ENCODE data around the gene DLX4.
A peak's percentile ranks its signal among the peaks of the same experiment; 100 is the strongest.

Gene DLX4

DNA sequence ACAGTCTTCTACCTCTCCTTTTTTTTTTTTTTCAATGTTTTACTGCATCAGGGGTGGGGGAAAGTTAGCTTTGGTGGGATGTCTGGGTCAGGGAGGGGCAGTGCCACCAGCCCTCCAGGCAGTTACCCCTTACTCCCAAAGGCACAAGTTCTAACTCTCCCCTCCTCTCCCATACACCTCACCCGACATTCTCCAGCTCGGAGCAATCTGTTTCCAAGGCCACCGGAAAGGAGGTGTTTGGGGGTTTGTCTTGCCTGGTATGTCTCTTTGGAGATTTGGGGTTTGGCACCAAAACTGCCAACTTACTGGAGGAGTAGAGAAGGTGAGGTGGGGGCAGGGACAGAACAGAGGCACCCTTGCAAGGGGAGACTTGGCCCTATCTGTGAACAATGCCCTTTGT lies 21.3 kb downstream of the DLX4 start:
- DNase-seq: no peak

- no peak for DNase-seq
Measured at GRCh38 chr17:49990921-49991320, 21.9 kb downstream of the DLX4 start.

- DNase-seq: no peak
Measured at GRCh38 chr17:49991409-49991808, 22.4 kb downstream of the DLX4 start.

DNA sequence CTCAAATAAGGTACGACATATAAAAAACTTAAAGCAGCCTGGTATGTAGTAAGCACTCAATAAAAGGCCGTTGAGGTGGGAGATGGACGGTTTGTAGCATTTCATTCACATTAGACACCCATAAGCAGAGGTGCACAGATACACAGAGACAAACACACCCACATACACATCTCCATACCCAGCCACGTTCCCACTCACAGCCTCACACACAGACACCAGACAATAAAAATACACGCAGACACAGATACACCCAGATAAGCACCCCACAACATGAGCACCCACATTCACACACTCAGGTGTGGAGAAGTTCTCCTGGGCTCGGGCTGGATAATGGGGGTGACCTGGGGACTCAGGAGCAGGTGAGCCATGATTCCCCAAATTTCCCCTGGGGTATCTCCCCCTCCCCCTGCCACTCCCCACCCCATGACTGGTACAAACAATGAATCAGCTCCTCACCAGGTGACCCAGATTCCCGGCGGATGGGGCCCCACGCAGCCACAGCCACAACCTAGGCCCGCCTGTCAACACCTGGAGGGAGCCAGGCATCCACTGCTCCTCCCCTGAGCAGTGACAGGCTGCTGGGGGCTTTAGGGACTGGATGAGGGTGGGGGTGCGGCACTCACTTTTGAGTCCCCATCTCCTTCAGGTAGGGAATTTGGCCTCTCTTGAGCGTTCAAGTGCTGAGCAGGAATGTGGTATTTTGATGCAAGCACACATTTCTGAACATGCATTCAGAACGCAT lies 23.4 kb downstream of the DLX4 start:
- DNase-seq: no peak

GRCh38 chr17:49992933-49993422 lies 24.0 kb downstream of the DLX4 start:
- DNase-seq: no peak

DNA sequence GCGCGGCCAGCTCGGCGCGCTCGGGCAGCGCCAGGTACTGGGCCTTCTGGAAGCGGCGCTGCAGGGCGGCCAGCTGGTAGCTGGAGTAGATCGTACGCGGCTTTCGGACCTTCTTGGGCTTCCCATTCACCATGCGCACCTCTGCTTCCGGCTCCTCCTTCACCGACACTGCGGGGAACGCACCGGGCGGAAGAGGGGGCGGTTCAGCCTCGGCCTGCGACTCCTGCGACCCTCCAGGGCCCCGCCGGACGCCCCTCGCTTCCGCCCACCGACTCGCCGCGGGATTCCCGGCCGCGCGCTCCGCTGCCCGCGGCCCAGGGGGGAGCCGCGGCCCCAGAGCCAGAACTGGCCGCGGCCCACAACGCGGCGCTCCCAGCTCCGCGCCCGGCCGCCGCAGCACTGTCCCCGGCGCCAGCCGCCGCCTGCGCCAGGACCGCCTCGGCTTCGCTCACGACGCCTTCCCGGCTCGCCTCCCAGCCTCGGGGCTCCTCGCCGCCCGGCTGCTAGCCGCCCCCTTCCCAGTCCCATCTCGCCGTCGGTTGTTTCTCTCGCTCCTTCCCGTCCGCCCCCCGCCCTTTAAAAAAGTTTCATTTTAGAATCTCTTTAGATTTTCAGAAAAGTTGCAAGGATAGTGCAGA lies 24.6 kb downstream of the DLX4 start:
- peak; percentile 62 for DNase-seq

DNA sequence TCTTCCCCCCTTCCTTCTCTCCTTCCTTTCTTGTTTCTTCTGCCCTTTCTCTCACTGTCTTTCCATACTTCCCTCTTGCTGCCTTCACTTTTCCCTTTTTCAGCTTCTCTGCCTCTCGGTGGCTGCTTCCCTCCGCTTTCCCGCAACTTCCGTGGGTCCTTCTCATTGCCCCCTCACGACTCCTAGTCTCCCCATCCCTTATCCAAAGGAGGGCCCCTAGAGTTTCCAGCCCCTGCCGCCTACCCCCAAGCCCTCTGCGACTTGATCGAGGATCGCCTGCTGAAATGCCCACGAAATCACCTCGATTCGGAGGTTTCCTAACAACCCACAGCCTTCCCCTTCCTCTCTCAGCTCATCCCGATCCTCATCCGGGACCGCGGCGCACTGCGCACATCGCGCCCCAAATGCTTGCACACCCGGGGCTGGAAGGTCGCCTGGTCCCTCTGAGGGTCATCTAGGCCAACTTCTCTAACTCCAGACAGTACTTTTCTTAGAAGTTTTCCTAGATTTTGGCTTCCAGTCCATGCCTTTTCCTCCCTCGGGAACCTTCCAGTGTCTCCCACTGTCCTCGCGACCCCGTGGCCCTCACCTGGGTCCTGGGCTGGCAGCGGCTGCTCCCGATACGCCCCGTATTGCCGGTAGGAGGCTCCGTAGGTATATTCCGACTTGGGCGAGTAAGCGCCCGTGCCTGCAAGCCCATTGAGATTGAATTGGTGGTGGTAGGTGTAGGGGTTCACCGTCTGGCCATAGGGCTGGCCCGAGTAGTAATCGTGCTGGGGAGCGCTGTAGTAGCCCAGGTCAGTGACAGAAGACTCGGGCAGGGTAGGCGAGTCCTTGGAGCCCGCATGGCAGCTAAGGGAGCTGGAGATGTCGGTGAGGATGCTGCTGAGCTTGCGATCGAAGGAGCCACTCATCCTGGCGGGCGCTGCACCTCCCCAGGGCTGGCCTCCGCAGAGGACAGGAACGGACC lies 25.4 kb downstream of the DLX4 start:
- no peak for DNase-seq

DNA sequence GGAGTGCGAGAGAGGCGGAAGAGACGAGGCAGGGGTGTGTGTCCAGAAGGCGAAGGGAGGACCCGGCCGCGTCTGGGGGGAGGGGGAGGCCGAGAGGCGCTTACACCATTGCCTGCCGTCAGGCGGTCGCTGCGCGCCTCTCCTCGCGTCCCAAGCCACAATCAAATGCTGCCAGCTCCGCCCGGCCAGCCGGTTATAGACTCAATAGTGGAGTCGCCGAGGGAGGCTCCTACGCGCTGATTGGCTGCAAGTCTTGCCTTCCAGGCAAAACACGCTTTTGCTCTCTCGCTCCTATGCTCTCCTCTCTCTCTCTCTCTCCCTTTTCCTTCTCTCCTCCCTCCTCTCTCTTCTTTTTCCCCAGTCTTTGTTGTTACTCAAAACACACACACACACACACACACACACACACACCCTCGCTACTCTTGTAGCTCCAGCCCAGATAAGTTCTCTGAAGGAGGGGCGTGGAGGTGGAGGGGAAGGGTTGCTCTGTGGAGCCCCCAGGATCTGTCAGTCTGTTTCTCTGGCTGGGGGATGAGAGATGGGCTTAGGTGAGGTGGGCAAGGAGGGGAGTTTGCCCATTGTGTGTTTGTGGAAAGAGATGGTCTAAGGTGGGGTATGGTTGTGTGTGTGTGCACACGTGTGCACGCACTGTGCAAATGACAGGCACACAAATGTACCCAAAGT lies 26.2 kb downstream of the DLX4 start, which contains the start of gene DLX3:
TSS of gene DLX3 (minus strand) at position 170 of the 684 bp plus-strand sequence. CDS start 226 bp downstream, outside the sequence.
- peak; percentile 63 for DNase-seq

- DNase-seq: no peak
Measured at GRCh38 chr17:49996121-49996494, 27.1 kb downstream of the DLX4 start.

DNA sequence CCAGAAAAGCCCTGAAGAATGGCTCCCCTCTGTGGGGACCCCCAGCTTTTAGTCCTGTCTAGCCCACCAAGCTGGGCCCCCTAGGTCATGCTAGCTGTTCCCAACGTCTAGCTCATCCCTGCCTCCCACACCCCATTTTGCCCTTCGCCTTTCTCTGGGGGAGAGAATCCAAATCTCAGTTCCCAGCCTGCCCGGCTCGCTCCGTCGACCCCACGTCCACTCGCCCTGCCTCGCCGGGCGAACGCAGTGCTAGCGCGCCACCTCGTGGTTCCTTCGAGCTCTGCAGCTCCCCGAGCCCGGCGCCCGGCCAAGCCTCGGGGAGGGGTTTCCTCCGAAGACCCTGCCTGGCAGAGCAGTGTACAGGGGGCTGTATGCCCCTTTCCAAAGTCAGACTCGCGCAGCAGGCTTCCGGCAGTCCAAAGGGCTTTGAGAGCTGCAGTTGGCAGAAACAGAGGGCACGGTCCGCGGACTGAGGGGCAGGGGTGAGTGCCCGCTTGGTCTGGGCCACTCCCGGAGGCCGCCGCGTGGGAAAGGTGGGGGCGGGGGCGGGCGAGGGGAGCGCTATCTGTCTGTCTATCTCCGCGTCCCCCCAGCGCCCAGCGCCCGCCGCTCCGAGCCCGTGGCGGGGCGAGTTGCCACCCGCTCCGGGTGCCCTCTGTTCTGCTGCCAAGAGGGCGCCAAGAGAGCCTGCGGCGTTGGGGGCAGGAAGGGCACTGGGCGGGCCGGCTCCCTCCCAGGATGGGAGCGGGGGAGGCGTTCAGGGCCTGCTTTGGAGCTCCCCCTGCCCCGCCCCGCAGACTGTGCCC lies 27.7 kb downstream of the DLX4 start:
- peak; percentile 75 for DNase-seq

DNA sequence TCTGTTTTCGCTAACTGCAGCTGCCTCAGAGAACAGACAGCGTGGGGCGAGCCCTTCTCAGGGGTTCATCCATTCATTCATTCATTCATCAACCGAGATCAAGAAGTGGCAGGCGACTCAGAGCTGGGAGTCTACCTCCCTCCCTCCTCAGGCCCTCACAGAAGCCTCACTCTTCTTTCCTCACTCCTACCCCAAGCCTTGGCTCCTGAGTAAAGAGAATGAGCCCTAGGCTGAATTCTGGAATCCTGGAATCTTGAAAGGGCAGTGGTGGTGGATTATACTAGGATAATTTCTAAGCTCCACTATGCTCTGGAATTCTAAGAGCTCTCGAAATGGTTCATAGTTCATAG lies 28.3 kb downstream of the DLX4 start:
- DNase-seq: no peak

DNA sequence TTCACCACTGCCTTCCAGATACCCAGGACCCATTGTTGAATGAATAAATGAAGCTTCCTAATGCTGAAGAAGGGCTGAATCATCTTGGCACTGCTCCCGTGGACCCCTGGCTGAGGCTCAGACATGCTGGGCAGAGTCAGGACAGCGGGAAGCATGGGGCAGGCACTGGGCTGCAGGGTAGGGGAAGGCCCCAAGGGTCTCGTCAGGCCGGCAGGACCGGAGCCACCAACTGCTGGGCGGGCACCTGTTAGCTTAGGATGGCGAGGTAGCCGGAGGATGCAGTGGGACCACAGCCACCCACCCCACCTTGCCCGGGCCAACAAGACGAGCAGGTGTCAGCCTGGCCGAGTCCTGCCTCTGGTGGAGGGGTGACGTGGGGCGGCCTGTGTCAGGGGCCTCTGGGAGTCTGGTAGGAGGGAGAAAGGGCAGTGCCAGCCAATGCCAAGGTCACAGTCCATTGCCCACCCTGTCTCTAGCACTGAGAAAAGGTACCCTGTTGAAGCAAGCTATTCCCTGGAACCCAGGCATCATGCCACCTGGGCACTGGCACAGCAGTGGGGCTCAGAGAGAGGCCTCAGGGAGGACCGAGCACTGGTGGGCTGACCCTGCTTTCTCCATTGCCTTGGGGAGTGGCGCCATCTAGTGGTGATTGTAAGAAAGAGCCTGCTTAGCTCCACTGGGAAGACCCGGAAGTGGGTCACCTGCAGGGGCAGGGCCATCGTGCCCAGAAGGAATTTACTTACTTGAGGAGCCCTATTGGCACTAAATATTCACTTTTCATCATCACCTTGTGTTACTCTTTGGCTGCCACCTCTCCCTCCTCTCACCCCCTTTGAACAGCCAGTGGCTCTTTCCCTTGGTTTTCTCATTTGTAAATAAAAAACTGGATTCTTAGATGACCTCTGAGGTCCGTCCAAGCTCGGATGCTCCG lies 29.0 kb downstream of the DLX4 start:
- DNase-seq: peak; percentile 89

DNA sequence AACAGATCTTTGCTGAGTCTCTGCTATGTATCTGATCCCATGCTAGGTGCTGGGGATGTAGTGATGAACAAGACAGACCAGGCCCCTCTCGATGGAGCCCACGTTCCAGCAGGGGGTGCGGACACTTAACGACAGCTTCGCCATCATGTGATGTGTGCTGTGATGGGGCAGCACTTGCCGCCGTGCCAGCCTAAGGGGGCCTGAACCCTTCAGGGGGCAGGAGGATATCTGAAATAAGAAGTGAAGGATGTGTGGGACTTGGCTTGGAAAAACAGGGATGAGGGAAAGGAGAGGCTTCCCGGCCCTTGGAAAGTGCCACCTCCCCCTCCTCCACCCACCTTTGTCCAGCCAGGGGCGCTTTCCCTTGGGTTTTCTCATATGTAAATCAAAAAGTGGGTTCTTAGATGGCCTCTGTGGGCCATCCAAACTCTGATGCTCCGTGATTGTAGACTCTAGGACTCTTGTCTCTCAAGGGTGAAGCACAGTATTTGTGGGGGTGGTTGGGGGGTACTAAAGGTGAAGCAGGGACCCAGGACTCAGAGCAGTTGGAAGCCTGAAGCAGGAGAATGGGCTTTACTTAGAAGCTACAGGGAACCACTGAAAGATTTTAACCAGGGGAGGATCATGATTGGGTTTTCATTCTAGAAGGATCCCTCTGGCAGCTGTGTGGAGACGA lies 30.0 kb downstream of the DLX4 start:
- DNase-seq: no peak

- DNase-seq: no peak
Measured at GRCh38 chr17:50003911-50004310, 34.9 kb downstream of the DLX4 start.

GRCh38 chr17:50009282-50009681 lies 40.3 kb downstream of the DLX4 start:
- DNase-seq: no peak

- DNase-seq: no peak
Measured at GRCh38 chr17:50013079-50013478, 44.1 kb downstream of the DLX4 start.

DNA sequence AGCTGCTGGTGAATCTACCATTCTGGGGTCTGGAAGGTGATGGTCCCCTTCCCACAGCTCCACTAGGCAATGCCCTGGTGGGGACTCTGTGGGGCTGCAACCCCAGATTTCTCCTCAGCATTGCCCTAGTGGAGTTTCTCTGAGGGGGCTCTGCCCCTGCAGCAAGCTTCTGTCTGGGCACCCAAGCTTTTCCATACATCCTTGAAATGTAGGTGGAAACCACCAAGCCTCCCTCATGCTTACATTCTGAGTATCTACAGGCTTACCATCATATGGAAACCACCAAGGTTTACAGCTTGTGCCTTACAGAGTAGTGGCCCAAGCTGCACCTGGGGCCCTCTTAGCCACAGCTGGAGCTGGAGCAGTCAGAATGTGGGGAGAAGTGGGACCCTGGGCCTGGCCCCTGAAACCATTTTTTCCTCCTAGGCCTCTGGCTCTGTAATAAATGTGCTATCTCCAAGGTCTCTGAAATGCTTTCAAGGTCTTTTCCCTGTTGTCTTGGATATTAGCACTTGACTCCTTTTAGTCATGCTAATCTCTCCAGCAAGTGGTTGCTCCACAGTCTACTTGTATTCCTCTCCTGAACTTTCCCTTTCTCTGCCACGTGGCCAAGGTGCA lies 45.6 kb downstream of the DLX4 start:
- no peak for DNase-seq

DNA sequence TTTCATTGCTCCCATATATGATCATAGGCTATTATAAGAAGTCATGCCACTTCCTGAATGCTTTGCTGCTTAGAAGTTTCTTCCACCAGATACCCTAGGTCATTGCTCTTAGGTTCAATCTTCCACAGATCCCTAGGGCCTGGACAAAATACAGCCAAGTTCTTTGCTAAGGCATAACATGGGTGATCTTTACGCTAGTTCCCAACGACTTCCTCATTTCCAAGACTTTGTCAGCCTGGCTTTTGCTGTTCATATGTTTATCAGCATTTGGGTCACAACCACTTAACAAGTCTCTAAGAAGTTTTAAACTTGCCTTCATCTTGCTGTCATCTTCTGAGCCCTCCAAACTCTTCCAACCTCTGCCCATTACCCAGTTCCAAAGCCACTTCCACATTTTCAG lies 46.2 kb downstream of the DLX4 start:
- DNase-seq: no peak

GRCh38 chr17:50018909-50019308 lies 49.9 kb downstream of the DLX4 start:
- no peak for DNase-seq
